Skeletal muscle satellite cell (primary cell): ENCODE measurements around the gene COL4A1.

Source experiments
- H3K27me3 ChIP-seq: 2 replicates; pipeline ENCODE4 v1.7.0; 2013; ENCODE audit warnings: low read length; ENCODE audit not compliant: control insufficient read depth, insufficient read depth
- H3K36me3 ChIP-seq: 2 replicates; pipeline ENCODE4 v1.7.0; 2013; ENCODE audit warnings: mild to moderate bottlenecking, control low read depth, low read length; ENCODE audit not compliant: insufficient read depth
- H3K4me1 ChIP-seq: 2 replicates; pipeline ENCODE4 v1.7.0; 2013; ENCODE audit warnings: low read length; ENCODE audit not compliant: control insufficient read depth, insufficient read depth
- H3K4me2 ChIP-seq: 2 replicates; pipeline ENCODE4 v1.7.0; 2013; ENCODE audit warnings: mild to moderate bottlenecking, low read length
- H3K4me3 ChIP-seq: 2 replicates; pipeline ENCODE4 v1.7.0; 2013; ENCODE audit warnings: low read length
- H3K9ac ChIP-seq: 2 replicates; pipeline ENCODE4 v1.7.0; 2013; ENCODE audit warnings: mild to moderate bottlenecking, low read depth, low read length, moderate library complexity
- H3K9me3 ChIP-seq: replicated peaks from 2 replicates; pipeline ENCODE4 v1.7.0; 2013; ENCODE audit warnings: mild to moderate bottlenecking, control low read depth, low read length

COL4A1 gene

GRCh38 chr13:110297766-110298504, 9.0 kb downstream of the COL4A1 start:
- peaks cover 10% of the 10 kb centered on the region for H3K36me3 ChIP-seq
- H3K9me3 ChIP-seq, result no peaks in the 10 kb centered on the region
- H3K4me3 ChIP-seq, result no peak overlapping the region
- no peaks in the 10 kb centered on the region for H3K27me3 ChIP-seq
- peaks cover 49% of the 10 kb centered on the region for H3K4me1 ChIP-seq
- peak overlapping the region; percentile 77 for H3K4me2 ChIP-seq
- no peak overlapping the region for H3K9ac ChIP-seq

GRCh38 chr13:110297011-110297410, 9.9 kb downstream of the COL4A1 start:
- Histone ChIP-seq H3K36me3 (peaks cover 10% of the 10 kb centered on the region), H3K9ac (no peak overlapping the region), H3K4me1 (peaks cover 39% of the 10 kb centered on the region), H3K4me3 (no peak overlapping the region), H3K4me2 (no peak overlapping the region), H3K27me3 (no peaks in the 10 kb centered on the region), H3K9me3 (no peaks in the 10 kb centered on the region)

- peaks cover 10% of the 10 kb centered on the region for H3K36me3 ChIP-seq
- no peaks in the 10 kb centered on the region for H3K9me3 ChIP-seq
- no peak overlapping the region for H3K4me3 ChIP-seq
- H3K4me1 ChIP-seq, result peaks cover 18% of the 10 kb centered on the region
- no peak overlapping the region for H3K4me2 ChIP-seq
- no peak overlapping the region for H3K9ac ChIP-seq
- no peaks in the 10 kb centered on the region for H3K27me3 ChIP-seq
Observed at GRCh38 chr13:110294622-110295021, 12.3 kb downstream of the COL4A1 start.

- peaks cover 13% of the 10 kb centered on the region for H3K4me1 ChIP-seq
- no peaks in the 10 kb centered on the region for H3K27me3 ChIP-seq
- peaks cover 10% of the 10 kb centered on the region for H3K36me3 ChIP-seq
- H3K9ac ChIP-seq, result no peak overlapping the region
- no peaks in the 10 kb centered on the region for H3K9me3 ChIP-seq
- no peak overlapping the region for H3K4me3 ChIP-seq
- no peak overlapping the region for H3K4me2 ChIP-seq
Observed at GRCh38 chr13:110294146-110294545, 12.8 kb downstream of the COL4A1 start.

- Histone ChIP-seq H3K4me1 (peaks cover 8% of the 10 kb centered on the region), H3K9ac (no peak overlapping the region), H3K36me3 (peaks cover 7% of the 10 kb centered on the region), H3K4me2 (no peak overlapping the region), H3K4me3 (no peak overlapping the region), H3K9me3 (no peaks in the 10 kb centered on the region), H3K27me3 (no peaks in the 10 kb centered on the region)
Observed at GRCh38 chr13:110293649-110294048, 13.3 kb downstream of the COL4A1 start.

GRCh38 chr13:110293037-110293436, 13.9 kb downstream of the COL4A1 start:
- peaks cover 3% of the 10 kb centered on the region for H3K4me1 ChIP-seq
- H3K4me2 ChIP-seq, result no peak overlapping the region
- no peak overlapping the region for H3K9ac ChIP-seq
- H3K27me3 ChIP-seq, result no peaks in the 10 kb centered on the region
- H3K36me3 ChIP-seq, result peaks cover 7% of the 10 kb centered on the region
- no peaks in the 10 kb centered on the region for H3K9me3 ChIP-seq
- H3K4me3 ChIP-seq, result no peak overlapping the region

- Histone ChIP-seq H3K9ac (no peak overlapping the region), H3K27me3 (no peaks in the 10 kb centered on the region), H3K36me3 (peaks cover 7% of the 10 kb centered on the region), H3K9me3 (no peaks in the 10 kb centered on the region), H3K4me3 (no peak overlapping the region), H3K4me2 (no peak overlapping the region), H3K4me1 (no peaks in the 10 kb centered on the region)
Observed at GRCh38 chr13:110291286-110291685, 15.7 kb downstream of the COL4A1 start.

GRCh38 chr13:110290826-110291225, 16.1 kb downstream of the COL4A1 start:
- Histone ChIP-seq H3K4me3 (no peak overlapping the region), H3K9me3 (no peaks in the 10 kb centered on the region), H3K36me3 (peaks cover 11% of the 10 kb centered on the region), H3K4me1 (no peaks in the 10 kb centered on the region), H3K9ac (no peak overlapping the region), H3K27me3 (no peaks in the 10 kb centered on the region), H3K4me2 (no peak overlapping the region)

GRCh38 chr13:110290153-110290552, 16.8 kb downstream of the COL4A1 start:
- H3K4me1 ChIP-seq, result peaks cover 3% of the 10 kb centered on the region
- no peak overlapping the region for H3K9ac ChIP-seq

GRCh38 chr13:110289661-110290060, 17.3 kb downstream of the COL4A1 start:
- H3K36me3 ChIP-seq, result peaks cover 12% of the 10 kb centered on the region
- no peak overlapping the region for H3K4me3 ChIP-seq
- no peaks in the 10 kb centered on the region for H3K9me3 ChIP-seq
- no peak overlapping the region for H3K9ac ChIP-seq
- no peak overlapping the region for H3K4me2 ChIP-seq
- H3K27me3 ChIP-seq, result no peaks in the 10 kb centered on the region
- H3K4me1 ChIP-seq, result peaks cover 8% of the 10 kb centered on the region

More at GRCh38 chr13:110290153-110290552, 16.8 kb downstream of the COL4A1 start:
- H3K4me3 ChIP-seq, result no peak overlapping the region
- H3K27me3 ChIP-seq, result no peaks in the 10 kb centered on the region
- H3K4me2 ChIP-seq, result no peak overlapping the region
- H3K36me3 ChIP-seq, result peaks cover 12% of the 10 kb centered on the region
- no peaks in the 10 kb centered on the region for H3K9me3 ChIP-seq

GRCh38 chr13:110289174-110289573, 17.8 kb downstream of the COL4A1 start:
- no peak overlapping the region for H3K4me3 ChIP-seq
- H3K27me3 ChIP-seq, result no peaks in the 10 kb centered on the region
- no peak overlapping the region for H3K9ac ChIP-seq
- H3K9me3 ChIP-seq, result no peaks in the 10 kb centered on the region
- peaks cover 8% of the 10 kb centered on the region for H3K4me1 ChIP-seq
- no peak overlapping the region for H3K4me2 ChIP-seq
- peaks cover 12% of the 10 kb centered on the region for H3K36me3 ChIP-seq
